Parathyroid adenoma (tissue), 2 donors: ENCODE results near the gene SLC7A11.

ENCODE experiments used
- H2AFZ ChIP-seq: fragments of 300-600 bp; sonication (generic); one replicate; pipeline ENCODE4 v1.7.0; 2017; ENCODE audit warnings: antibody characterized with exemption, mild to moderate bottlenecking
- H3K27ac ChIP-seq: fragments of 300-600 bp; sonication (generic); one replicate; pipeline ENCODE4 v1.7.0; 2017
- H3K27me3 ChIP-seq: fragments of 300-600 bp; sonication (generic); one replicate; pipeline ENCODE4 v1.7.0; 2017; ENCODE audit warnings: low read length; ENCODE audit not compliant: control insufficient read depth, insufficient read depth
- H3K36me3 ChIP-seq: fragments of 300-600 bp; sonication (generic); one replicate; pipeline ENCODE4 v1.7.0; 2017; ENCODE audit warnings: low read length; ENCODE audit not compliant: control insufficient read depth, insufficient read depth
- H3K4me1 ChIP-seq: fragments of 300-600 bp; sonication (generic); one replicate; pipeline ENCODE4 v1.7.0; 2017; ENCODE audit warnings: control low read depth
- H3K4me2 ChIP-seq: fragments of 300-600 bp; sonication (generic); one replicate; pipeline ENCODE4 v1.7.0; 2017; ENCODE audit warnings: low read length
- H3K4me3 ChIP-seq: fragments of 300-600 bp; sonication (generic); one replicate; pipeline ENCODE4 v1.7.0; 2017; ENCODE audit warnings: low read depth, low read length
- H3K79me2 ChIP-seq: fragments of 300-600 bp; sonication (generic); one replicate; pipeline ENCODE4 v1.7.0; 2017; ENCODE audit warnings: control low read depth
- H3K9ac ChIP-seq: fragments of 300-600 bp; sonication (generic); one replicate; pipeline ENCODE4 v1.7.0; 2017; ENCODE audit warnings: mild to moderate bottlenecking
- H3K9me3 ChIP-seq: fragments of 300-600 bp; sonication (generic); one replicate; pipeline ENCODE4 v1.7.0; 2017; ENCODE audit warnings: low read length; ENCODE audit not compliant: control insufficient read depth
- CTCF ChIP-seq: fragments of 300-600 bp; sonication (generic); IDR thresholded peaks from one replicate; pipeline ENCODE4 v1.7.0; 2017; ENCODE audit warnings: antibody characterized with exemption, mild to moderate bottlenecking
- donor health status: primary hyperparathyroidism.

Gene SLC7A11

DNA sequence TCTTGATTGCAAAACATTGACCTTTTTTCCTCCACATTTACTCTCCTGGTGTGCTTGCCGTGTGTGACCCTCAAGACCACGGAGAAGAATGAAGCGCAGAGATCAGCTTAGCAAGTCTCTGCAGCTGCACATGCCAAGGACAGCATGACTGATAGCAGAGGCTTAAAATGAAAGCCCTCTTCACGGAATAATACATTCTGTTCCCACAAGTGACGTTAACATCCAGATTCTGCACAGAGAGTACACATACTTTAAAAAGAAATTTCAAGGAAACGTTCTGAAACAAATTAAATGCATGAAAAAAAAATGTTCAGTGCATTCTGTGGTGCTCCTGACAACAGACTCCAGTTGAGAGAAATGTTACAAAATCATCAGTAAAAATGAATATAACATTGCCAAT is 60.9 kb downstream of the SLC7A11 start:
- Histone ChIP-seq H3K9ac (no peak overlapping the region), H3K27me3 (no peaks in the 10 kb centered on the region), H3K36me3 (no peaks in the 10 kb centered on the region), H3K27ac (no peak overlapping the region), H3K9me3 (no peaks in the 10 kb centered on the region), H2AFZ (no peak overlapping the region), H3K79me2 (no peaks in the 10 kb centered on the region), H3K4me2 (no peak overlapping the region), H3K4me3 (no peak overlapping the region), H3K4me1 (no peaks in the 10 kb centered on the region)
- no peak for TF ChIP-seq CTCF

DNA sequence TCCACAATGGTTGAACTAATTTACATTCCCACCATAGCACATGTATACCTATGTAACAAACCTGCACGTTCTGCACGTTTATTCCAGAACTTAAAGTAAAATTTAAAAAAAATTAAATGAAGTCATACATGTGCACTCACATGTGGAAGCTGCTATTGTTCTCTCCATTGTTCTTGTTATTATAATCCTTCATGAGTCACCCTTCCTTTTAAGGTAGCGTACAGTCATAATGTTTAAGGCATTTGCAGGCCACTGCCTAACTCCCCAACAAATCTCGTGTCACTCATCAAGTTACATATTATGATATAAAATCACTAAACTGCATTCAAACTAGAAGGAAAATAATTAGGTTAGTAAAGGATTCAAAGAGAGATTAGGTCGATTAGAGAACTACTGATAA is 63.6 kb downstream of the SLC7A11 start:
- H3K27me3 ChIP-seq = no peaks in the 10 kb centered on the region
- TF ChIP-seq CTCF = no peak
- no peak overlapping the region for H3K4me3 ChIP-seq
- no peaks in the 10 kb centered on the region for H3K79me2 ChIP-seq
- no peaks in the 10 kb centered on the region for H3K9me3 ChIP-seq
- H2AFZ ChIP-seq = no peak overlapping the region
- H3K9ac ChIP-seq = no peak overlapping the region
- no peak overlapping the region for H3K4me2 ChIP-seq
- no peaks in the 10 kb centered on the region for H3K36me3 ChIP-seq
- no peaks in the 10 kb centered on the region for H3K4me1 ChIP-seq
- no peak overlapping the region for H3K27ac ChIP-seq

GRCh38 chr4:138177278-138177968 is 64.7 kb downstream of the SLC7A11 start:
- H3K4me3 ChIP-seq = no peak overlapping the region
- no peaks in the 10 kb centered on the region for H3K9me3 ChIP-seq
- H3K9ac ChIP-seq = no peak overlapping the region
- no peak overlapping the region for H3K4me2 ChIP-seq
- H3K79me2 ChIP-seq = no peaks in the 10 kb centered on the region
- TF ChIP-seq CTCF = no peak
- H3K27me3 ChIP-seq = no peaks in the 10 kb centered on the region
- no peaks in the 10 kb centered on the region for H3K36me3 ChIP-seq
- H3K4me1 ChIP-seq = no peaks in the 10 kb centered on the region
- H2AFZ ChIP-seq = no peak overlapping the region
- no peak overlapping the region for H3K27ac ChIP-seq

DNA sequence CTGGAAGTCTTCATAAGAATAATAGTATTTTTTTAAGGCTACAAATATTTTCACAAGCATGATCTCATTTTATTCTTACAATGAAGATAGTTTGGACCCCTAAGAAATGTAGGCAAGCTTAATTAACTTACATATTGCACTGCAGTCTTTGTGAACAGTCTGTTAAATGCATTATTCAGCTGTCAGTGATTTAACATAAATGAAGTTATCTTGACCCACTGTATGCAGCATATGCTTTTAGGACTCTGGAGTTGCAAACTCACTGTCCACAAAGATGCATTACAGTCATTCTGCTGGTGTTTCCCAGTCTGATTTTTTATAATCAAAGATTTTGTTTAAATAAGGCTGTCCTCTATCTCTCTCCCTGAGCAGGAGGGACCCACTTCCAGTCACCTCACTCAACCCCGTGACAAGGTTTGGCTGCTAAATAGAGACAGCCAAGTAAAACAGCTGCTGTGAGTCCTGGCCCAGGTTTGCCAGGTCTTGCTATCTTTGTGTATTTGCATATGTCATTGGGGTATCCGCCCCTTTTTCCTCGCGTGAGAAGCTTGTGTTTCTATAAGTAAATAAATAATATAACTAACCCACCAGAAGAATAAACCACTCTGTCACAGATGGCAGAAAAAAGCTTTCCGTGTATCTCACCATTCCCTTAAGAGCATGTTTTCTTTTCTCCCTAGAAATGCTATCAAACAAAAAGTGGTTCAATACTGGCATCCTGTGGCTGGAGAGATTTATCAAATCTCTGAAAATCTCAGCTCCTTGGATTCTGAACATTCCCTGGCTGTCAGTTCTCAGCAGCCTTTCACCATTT is 67.0 kb downstream of the SLC7A11 start:
- no peak overlapping the region for H3K4me2 ChIP-seq
- no peaks in the 10 kb centered on the region for H3K27me3 ChIP-seq
- no peak overlapping the region for H3K27ac ChIP-seq
- H2AFZ ChIP-seq = no peak overlapping the region
- TF ChIP-seq CTCF = no peak
- no peaks in the 10 kb centered on the region for H3K4me1 ChIP-seq
- no peaks in the 10 kb centered on the region for H3K36me3 ChIP-seq
- H3K79me2 ChIP-seq = no peaks in the 10 kb centered on the region
- no peak overlapping the region for H3K9ac ChIP-seq
- no peaks in the 10 kb centered on the region for H3K9me3 ChIP-seq
- no peak overlapping the region for H3K4me3 ChIP-seq
